OCI-LY7 (cell line): ENCODE data around the gene C1orf198. TPM values are rescaled to one million over a fixed set of nuclear protein-coding genes. Genes with fewer than 3 reads are reported as not detected.

ENCODE experiments used
- BruUV-seq: library from RNA; stranded (reverse); fragments of 400-500 nt; replicated peaks from 2 replicates; lab custom pipeline; 2021; lab: Mats Ljungman, UMichigan
- CTCF ChIA-PET: fragments of 300-600 bp; sonication (Branson Sonifier 250); formaldehyde crosslinking; loops from one replicate; lab custom pipeline; 2022; ENCODE audit warnings: antibody characterized with exemption; ENCODE audit not compliant: unreplicated experiment; lab: Charles Lee
- POLR2A ChIA-PET: fragments of 300-600 bp; sonication (Branson Sonifier 250); formaldehyde crosslinking; loops from one replicate; lab custom pipeline; 2022; ENCODE audit warnings: antibody characterized with exemption; lab: Charles Lee
- DNase-seq: peaks from one replicate; pipeline ENCODE4 v3.0.0-alpha.2; 2015; ENCODE audit warnings: low spot score
- H2AFZ ChIP-seq: fragments of 200-600 bp; sonication (generic), shearing (Covaris generic); 2 replicates; pipeline ENCODE4 v1.6.1; 2014; ENCODE audit warnings: mild to moderate bottlenecking, antibody characterized with exemption, low read length, moderate library complexity
- H3K27ac ChIP-seq: fragments of 200-600 bp; sonication (generic); 2 replicates; pipeline ENCODE4 v1.5.1; 2014; ENCODE audit warnings: mixed run types, low read depth, mild to moderate bottlenecking, moderate library complexity, low read length, inconsistent platforms; ENCODE audit not compliant: poor library complexity, severe bottlenecking
- H3K36me3 ChIP-seq: fragments of 200-600 bp; sonication (generic); 2 replicates; pipeline ENCODE4 v1.6.1; 2014; ENCODE audit warnings: mild to moderate bottlenecking, antibody characterized with exemption, low read length, moderate library complexity, mixed read lengths; ENCODE audit not compliant: insufficient read depth
- H3K4me1 ChIP-seq: fragments of 200-600 bp; sonication (generic); 2 replicates; pipeline ENCODE4 v1.5.1; 2014; ENCODE audit warnings: mild to moderate bottlenecking, low read length; ENCODE audit not compliant: insufficient read depth, poor library complexity, severe bottlenecking
- H3K4me2 ChIP-seq: fragments of 200-600 bp; sonication (generic); 2 replicates; pipeline ENCODE4 v1.6.1; 2014; ENCODE audit warnings: mild to moderate bottlenecking, low read length
- H3K4me3 ChIP-seq: fragments of 200-600 bp; sonication (generic); 2 replicates; pipeline ENCODE4 v1.5.1; 2014; ENCODE audit warnings: mild to moderate bottlenecking, low read depth, low read length; ENCODE audit not compliant: poor library complexity, severe bottlenecking
- H3K79me2 ChIP-seq: fragments of 200-600 bp; sonication (generic); 2 replicates; pipeline ENCODE4 v1.6.1; 2016; ENCODE audit warnings: low read depth, mild to moderate bottlenecking, low read length, moderate library complexity, mixed read lengths; ENCODE audit not compliant: insufficient read depth
- H3K9me2 ChIP-seq: fragments of 200-600 bp; sonication (generic); 2 replicates; pipeline ENCODE4 v1.6.1; 2016; ENCODE audit warnings: mild to moderate bottlenecking, low read length, mixed read lengths; ENCODE audit not compliant: insufficient read depth
- H3K9me3 ChIP-seq: fragments of 200-600 bp; sonication (generic); 2 replicates; pipeline ENCODE4 v1.6.1; 2014; ENCODE audit warnings: mild to moderate bottlenecking, mixed run types, low read length, mixed read lengths
- H4K20me1 ChIP-seq: fragments of 200-600 bp; sonication (generic); 2 replicates; pipeline ENCODE4 v1.6.1; 2014; ENCODE audit warnings: mild to moderate bottlenecking, antibody characterized with exemption, low read length, moderate library complexity, mixed read lengths; ENCODE audit not compliant: insufficient read depth
- EZH2phosphoT487 ChIP-seq: fragments of 200-600 bp; sonication (generic); IDR thresholded peaks from 2 replicates; pipeline ENCODE4 v1.6.1; 2018; ENCODE audit warnings: low read depth, borderline replicate concordance, mild to moderate bottlenecking, mixed run types, antibody characterized with exemption, low read length, moderate library complexity, mixed read lengths
- intact Hi-C: fragments of 100-400 bp; cut with micrococcal nuclease; formaldehyde crosslinking; loops from one replicate; pipeline ENCODE4 v1.10.0; 2022; ENCODE audit not compliant: unreplicated experiment
- total RNA-seq, 2 experiments: library from RNA; depleted of rRNA in 1 of 2; stranded (reverse); fragments of >200 nt in 1 of 2; shearing (Covaris generic) in 1 of 2; gene quantifications; 2 replicates each; pipeline ENCODE4 v1.2.3, GENCODE V29; 2014 to 2022
- TF ChIP-seq, protein P1 (sequence below): fragments of 200-600 bp; sonication (generic); conservative IDR thresholded peaks from 2 replicates; pipeline ENCODE4 v1.5.1; 2014; ENCODE audit warnings: mild to moderate bottlenecking, antibody characterized with exemption, low read length, moderate library complexity, mixed read lengths

C1orf198 gene
- total RNA-seq, 2 experiments from 2014 or later = 5.7 to 6.5 TPM

DNA sequence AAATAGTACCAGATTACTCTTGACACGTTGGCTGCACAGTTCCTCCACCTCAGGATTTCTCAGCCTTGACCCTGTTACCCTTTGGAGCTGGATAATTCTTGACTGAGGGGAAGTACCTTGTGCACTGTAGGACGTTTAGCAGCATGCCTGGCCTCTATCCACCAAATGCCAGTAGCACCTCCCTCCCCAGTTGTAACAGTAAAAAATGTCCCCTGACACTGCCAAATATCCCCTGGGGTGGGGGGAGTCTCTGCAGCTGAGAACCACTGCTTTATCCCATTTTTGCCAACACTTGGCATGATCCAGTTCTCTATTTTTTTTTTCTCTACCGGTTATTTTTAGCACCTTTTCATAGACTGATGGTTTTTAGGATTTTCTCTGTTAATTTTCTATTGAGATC, 34.0 kb downstream of the C1orf198 start:
- no peaks in the 10 kb centered on the region for H3K79me2 ChIP-seq
- CTCF ChIA-PET = no interaction called here
- no peaks in the 10 kb centered on the region for H3K4me1 ChIP-seq
- intact Hi-C loops = no loop called here
- H4K20me1 ChIP-seq = no peaks in the 10 kb centered on the region
- DNase-seq = no peak
- H3K9me3 ChIP-seq = no peaks in the 10 kb centered on the region
- TF ChIP-seq, protein P1, sequence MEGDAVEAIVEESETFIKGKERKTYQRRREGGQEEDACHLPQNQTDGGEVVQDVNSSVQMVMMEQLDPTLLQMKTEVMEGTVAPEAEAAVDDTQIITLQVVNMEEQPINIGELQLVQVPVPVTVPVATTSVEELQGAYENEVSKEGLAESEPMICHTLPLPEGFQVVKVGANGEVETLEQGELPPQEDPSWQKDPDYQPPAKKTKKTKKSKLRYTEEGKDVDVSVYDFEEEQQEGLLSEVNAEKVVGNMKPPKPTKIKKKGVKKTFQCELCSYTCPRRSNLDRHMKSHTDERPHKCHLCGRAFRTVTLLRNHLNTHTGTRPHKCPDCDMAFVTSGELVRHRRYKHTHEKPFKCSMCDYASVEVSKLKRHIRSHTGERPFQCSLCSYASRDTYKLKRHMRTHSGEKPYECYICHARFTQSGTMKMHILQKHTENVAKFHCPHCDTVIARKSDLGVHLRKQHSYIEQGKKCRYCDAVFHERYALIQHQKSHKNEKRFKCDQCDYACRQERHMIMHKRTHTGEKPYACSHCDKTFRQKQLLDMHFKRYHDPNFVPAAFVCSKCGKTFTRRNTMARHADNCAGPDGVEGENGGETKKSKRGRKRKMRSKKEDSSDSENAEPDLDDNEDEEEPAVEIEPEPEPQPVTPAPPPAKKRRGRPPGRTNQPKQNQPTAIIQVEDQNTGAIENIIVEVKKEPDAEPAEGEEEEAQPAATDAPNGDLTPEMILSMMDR = no peak
- TF ChIP-seq EZH2phosphoT487 = no peak
- H3K27ac ChIP-seq = no peak overlapping the region
- no TSS peak for BruUV-seq
- H2AFZ ChIP-seq = no peak overlapping the region
- H3K4me2 ChIP-seq = no peak overlapping the region
- H3K36me3 ChIP-seq = no peaks in the 10 kb centered on the region
- H3K4me3 ChIP-seq = no peak overlapping the region
- POLR2A ChIA-PET = no interaction called here
- no peaks in the 10 kb centered on the region for H3K9me2 ChIP-seq

DNA sequence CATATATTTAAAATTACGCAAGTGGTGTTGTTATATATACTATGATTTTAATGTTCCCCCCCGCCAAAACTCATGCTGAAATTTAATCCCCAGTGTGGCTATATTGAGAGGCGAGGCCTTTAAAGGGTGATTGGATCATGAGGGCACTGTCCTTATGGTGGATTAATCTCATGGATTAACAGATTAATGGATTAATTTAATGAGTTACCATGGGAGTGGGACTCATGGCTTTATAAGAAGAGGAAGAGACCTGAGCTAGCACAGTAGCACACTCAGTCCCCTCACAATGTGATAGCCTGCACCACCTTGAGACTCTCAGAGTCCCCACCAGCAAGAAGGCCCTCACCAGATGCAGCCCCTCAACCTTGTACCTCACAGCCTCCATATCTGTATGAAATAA, 34.8 kb downstream of the C1orf198 start:
- Histone ChIP-seq H3K79me2 (no peaks in the 10 kb centered on the region), H3K9me3 (no peaks in the 10 kb centered on the region), H4K20me1 (no peaks in the 10 kb centered on the region), H2AFZ (no peak overlapping the region), H3K4me3 (no peak overlapping the region), H3K4me1 (no peaks in the 10 kb centered on the region), H3K27ac (no peak overlapping the region), H3K36me3 (no peaks in the 10 kb centered on the region), H3K4me2 (no peak overlapping the region), H3K9me2 (no peaks in the 10 kb centered on the region)
- no peak for DNase-seq
- ChIA-PET CTCF (no interaction called here), POLR2A (interaction anchor here (0.6 kb wide), 1 partner anchor 921 kb away, joined by 3 read pairs; no protein-coding TSS in a partner anchor)
- intact Hi-C loops = no loop called here
- TF ChIP-seq, protein P1 = no peak
- no peak for TF ChIP-seq EZH2phosphoT487
- no TSS peak for BruUV-seq

DNA sequence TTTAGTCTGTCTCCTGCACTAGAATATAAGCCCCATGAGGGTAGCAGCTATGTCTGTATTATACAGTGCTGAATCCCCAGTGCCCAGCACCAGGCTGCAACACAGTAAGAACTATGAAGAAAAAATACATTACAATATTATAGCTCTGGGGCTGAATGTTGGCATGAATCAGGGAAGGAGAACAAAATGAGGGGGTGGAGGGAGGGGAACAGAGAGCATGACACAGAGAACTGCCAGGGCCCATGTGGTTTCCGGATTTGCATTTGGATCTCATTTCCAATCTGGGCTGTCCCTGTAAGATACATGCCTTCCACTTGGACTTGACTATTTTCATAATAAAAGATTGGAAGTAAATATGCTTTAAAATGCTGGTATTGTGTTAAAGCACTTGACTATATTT, 35.8 kb downstream of the C1orf198 start:
- Histone ChIP-seq H3K4me1 (no peaks in the 10 kb centered on the region), H3K36me3 (no peaks in the 10 kb centered on the region), H3K79me2 (no peaks in the 10 kb centered on the region), H4K20me1 (no peaks in the 10 kb centered on the region), H3K27ac (no peak overlapping the region), H3K4me2 (no peak overlapping the region), H2AFZ (no peak overlapping the region), H3K4me3 (no peak overlapping the region), H3K9me2 (no peaks in the 10 kb centered on the region), H3K9me3 (no peaks in the 10 kb centered on the region)
- intact Hi-C loops = no loop called here
- no peak for TF ChIP-seq EZH2phosphoT487
- TF ChIP-seq, protein P1 = no peak
- ChIA-PET POLR2A (no interaction called here), CTCF (interaction anchor here (0.7 kb wide), 1 partner anchor 1043 kb away, joined by 9 read pairs; no protein-coding TSS in a partner anchor)
- no TSS peak for BruUV-seq
- no peak for DNase-seq
